ENCODE measurements around the gene BFSP2.

BFSP2 gene

DNA sequence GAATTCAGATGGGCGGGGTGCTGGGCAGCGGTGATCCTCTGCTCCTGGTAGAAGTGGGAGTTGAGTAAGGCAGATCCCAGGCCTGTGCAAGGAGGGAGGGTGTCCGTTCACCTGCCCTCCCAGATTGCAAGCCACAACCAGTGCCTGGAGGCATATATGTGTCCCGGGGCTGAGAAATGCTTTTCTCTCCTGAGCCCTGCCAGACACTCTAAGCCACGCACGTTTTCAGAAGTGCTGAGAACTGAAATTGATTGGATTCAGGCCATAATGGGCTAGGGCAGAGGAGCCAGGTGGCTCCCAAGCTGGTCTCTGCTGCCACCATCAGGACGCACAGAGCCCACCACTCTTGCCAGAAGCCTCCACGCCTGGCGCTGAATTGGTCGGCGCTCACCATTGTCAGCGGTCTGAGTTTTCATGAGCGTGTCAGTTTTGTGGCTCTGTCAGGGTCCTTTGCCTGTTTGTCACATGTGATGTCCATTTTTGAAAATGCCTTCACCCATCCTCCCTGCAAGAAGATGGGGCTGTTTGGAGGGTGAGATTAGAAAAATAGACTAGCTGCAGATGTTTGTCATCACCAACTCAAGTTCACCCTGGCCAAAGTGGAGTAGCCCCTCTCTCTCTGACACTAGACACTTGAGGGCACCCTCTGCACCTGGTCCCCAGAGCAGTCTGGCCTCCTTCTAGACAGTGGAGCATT lies 15.4 kb upstream of the BFSP2 start:
- peak in 1 of 2 donors; percentile 44 for DNase-seq

DNA sequence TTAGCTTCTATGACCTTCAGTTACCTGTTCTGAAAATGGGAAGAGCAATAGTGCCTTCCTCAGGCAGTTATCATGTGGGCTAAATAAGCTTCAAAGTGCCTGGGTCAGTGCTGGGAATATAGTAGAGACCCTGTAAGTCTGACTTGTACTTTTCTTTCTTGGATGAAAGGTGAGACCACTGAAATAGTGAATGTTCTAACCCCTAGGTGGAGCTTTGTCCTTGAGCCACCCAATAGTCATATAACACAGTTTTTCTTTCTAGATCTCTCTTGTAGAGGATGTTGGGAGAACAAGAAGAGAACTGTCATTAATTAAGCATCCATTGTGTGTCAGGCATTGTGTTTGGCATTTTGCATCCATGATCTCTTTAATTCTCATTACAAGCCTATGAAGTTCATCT lies 13.0 kb upstream of the BFSP2 start:
- DNase-seq, result no peak

DNA sequence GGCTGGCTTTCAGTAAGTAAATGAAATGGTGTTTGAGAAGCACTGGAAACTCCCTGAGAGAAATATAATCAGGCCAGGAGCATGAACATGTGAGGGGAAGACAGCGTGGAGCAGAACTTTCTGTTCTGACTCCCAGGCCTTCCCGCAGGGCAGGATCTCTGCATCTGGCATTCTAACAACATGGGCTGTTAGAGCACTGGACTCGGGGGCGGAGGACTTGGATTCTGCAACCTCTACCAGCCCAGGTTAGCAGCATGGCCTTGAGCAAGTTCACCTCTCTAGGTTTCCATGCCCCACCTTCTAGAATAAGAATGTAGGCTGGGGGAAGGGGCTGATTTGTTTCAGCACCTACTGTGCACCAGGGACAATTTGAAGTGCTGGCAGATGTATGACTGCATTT lies 12.5 kb upstream of the BFSP2 start:
- no peak for DNase-seq

DNA sequence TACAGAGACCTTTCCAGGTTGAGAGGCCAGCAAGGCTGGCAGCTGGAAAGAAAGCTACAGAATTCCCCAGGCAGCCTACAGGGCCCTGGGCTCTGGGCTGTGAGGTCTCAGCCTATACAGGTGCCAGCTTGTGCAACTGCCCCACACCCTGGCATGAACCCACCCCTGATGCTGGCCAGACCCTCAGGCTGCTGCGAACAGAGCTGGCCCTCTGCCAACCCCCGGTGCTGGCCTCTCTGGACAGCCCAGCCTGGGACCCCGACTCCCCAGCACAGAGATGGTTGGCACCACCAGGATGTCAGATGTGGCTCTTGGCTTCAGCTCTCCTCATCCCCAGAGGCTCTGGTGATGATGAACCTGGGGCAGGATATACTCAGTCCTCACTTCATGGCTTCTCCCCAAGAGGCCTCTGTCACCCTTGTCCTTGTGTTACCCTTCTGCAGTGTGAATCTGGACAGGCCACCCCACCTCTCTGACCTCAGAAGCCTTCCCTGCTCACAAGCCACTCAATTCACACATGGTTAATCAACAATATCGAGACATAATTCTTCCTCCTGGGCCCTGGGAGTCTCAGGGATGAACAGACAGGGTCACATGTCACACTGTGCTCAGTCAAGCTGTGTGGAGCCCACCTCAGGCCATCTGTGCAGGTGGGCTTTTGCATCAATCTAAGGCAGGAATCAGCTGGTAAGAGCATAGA lies 11.0 kb upstream of the BFSP2 start:
- DNase-seq, result no peak

DNA sequence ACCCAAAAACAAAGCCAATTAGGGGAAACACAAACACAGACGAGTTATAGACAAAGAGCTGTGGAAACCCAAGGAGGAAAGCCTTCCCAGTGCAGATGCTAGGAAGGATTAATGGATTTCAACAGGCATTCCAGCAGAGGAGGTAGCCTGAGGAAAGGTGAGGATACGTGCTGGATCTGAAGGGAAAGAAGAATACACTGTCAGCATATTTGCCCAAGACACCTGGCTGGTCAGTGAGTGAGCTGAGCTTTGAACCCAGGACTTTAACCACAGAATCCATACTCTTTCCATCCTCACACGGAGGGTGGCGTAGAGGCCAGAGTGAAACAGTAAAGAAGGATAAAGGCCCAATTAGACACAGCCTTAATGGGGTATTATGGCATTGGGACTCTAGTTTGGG lies 9.1 kb upstream of the BFSP2 start:
- no peak for DNase-seq

DNA sequence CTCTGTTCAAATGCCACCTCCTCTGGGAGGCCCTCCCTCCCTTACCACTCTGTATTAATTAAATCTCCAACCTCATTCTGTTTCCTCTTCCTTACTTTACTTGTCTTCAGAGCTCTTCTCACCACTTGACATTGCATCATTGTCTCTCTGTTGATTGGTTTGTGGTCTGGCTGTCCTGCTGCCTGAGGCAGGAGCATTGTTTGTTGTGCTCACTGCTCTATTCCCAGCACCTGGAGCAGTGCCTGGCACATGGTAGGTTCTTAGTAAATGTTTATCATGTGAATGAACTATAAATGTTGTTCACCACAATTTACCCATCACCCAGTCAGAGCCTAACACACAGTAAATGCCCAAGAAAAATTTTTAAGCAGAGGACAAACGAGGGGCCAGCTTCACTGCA lies 6.7 kb upstream of the BFSP2 start:
- no peak for DNase-seq

DNA sequence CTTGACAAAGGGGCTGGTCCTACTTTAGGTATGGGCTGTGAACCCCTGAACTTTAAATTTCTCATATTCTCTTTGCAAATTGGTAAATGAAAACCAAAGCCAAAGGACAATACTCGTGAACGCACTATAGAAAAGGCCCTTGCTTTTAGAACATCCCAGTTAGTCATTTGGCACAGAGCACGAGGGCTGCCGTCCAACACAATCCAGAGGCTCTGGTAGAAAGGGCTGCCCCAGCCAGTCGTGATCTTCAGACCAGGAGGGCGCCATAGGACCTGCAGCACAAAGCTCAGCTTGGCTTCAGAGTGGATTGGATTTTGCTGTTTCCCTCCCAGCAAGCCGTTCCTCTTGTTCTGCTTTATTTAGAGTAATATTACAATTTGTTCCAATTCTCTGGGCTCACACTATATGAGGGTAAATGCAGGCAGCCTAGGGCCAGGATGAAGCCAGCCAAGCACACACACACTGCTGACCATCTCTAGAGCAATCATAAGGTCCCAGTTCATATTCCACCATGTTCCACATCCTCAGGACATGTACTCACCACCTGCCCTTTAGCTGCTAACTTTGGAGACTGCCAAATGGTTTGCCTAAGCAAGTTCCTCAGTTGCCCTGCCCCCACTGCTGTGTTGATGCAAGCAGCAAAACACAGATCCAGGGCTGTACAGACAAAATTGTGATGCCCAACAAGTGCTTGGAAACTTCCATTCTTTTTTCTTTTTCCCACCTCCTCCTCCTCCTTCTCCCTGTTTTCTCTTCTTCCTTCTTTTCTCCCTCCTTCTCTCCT lies 6.0 kb upstream of the BFSP2 start:
- no peak for DNase-seq

DNA sequence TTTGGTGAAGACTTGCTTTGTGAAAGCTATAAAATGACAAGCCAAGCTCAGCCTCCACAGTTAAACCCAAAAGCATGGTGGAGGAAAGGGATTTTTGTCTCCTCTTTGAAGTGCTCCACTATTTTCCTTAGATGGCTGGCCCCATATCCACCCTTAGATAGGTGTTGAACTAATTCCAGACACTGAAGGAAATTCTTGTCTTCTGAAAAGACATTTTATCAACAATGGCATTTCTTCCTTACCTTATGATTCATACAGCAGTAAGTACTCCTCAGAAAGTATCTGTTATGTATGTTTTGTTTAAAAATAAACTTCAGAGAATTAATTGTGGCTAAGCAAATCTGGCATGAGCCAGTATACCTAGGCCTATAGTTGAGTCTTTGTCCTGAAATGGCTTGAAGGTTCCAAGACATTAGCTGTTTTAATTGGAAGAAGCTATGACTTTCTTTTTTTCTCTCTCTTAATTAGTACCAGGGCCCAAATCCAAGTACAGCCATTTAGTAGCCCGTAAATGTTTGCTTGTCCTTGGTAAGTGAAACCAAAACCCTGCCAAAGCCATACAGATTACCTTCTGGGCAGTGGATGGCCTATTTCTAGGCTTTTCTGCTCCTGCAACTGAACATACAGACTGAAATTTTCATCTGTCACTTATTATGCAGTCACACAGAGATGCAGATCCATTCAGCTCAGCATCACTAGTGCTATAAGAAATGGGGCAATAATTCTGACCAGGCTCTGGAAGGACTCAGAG lies 5.1 kb upstream of the BFSP2 start:
- no peak for DNase-seq

DNA sequence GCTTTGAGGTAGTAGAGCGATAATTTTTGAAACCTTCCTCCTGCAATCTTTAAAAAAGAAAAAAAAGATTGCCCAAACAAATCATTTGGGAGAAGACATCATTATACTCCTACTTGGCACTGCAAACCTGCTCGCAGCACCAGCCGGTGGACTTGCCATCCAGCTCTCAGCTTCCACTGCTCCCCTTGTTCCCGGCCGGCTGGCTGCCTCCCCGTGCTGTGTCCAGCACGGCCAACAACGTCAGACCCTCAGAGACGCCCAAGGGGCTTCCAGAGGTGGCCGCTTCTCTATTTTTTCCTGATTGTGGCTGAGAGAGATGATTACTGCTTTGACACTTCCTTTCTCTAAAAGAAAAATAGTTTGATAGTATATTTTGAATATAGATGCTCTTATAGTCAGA lies 3.0 kb upstream of the BFSP2 start:
- no peak for DNase-seq

DNA sequence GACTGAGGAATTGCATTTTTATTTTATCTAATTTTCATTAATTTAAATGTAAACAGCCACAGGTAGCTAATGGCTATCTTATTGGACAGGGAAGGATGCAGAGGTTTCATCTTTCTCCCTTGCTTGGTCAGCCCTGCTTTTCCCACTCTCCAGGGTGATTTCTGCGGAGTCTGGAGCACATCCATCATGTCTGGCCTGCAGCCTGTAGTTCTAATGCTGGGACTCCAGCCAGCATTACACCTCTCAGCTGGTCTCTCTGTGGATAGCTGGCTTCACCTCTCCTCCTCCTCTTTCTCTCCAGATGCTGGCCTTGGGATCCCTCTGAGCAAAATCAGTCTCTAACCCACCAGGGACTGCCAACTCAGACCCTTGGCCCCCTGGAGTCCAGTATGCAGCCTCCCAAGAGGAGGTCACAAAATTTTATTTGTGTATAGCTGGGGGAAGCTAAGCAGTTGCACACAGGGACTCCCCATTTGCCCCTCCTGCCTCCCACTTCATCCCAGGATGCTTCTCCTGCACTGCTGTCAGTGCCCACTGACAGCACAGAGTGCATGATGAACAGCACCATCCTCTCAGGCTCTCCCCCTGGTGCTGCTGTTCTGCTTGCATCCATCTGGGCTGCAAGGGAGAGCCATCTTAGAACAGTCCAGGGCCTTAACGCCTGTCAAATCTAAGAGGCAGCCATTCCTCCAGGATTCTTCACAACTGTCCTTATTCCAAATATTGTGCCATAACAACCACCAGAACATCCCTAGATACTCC lies 1.7 kb downstream of the BFSP2 start:
- DNase-seq, result no peak

DNA sequence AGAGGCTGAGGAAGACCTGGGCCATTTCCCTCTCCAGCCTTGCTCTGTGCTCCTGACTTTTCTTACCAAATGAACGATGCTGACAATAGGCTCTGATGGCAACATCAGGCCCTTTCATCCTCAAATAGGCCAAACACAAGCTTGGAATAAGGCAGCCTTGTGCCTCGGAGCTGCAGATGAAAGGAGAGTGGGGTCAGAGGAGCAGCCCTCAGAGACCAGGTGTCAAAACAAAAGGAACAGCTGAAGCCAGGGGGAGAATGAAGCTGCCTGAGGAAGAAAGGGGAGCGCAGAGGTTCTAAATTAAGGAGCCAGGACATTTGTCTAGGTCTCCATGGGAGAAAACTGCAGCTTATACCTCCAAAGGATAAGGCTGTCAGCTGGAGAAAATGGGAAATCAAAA lies 5.1 kb downstream of the BFSP2 start:
- no peak for DNase-seq

DNA sequence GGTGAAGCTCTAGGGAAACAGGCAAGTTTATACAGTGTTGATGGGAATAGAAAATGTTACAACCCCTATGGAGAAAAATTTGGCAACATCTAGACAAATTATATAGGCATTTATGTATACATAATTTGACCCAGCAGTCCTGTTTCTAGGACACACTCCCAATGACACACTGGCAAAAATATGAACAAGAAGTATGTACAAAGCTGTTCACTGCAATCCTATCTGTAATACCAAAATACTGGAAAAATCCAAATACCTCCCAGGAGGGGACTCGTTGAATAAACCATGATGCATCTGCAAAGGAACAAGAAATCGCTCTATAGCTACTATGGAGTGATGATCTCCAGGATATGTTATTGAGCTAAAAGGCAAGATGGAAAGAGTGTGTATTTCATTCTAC lies 8.5 kb downstream of the BFSP2 start:
- no peak for DNase-seq

DNA sequence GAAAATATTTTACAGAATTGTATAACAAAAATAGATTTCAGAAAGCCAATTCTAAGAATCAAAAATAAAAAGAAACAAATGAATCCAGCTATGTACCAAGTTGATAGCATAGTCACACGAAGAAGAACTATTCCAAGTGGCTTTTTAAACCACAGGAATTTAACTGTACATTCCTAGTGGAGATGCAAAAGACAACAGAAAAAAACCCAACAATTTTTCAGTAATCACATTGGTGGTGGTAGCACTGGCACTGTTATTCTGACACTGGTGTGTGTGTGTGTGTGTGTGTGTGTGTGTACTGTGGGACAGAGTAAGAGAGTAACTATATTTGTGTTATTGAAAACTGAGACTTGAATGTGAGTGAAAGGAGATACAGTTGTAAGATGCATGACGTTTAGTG lies 9.1 kb downstream of the BFSP2 start:
- no peak for DNase-seq

DNA sequence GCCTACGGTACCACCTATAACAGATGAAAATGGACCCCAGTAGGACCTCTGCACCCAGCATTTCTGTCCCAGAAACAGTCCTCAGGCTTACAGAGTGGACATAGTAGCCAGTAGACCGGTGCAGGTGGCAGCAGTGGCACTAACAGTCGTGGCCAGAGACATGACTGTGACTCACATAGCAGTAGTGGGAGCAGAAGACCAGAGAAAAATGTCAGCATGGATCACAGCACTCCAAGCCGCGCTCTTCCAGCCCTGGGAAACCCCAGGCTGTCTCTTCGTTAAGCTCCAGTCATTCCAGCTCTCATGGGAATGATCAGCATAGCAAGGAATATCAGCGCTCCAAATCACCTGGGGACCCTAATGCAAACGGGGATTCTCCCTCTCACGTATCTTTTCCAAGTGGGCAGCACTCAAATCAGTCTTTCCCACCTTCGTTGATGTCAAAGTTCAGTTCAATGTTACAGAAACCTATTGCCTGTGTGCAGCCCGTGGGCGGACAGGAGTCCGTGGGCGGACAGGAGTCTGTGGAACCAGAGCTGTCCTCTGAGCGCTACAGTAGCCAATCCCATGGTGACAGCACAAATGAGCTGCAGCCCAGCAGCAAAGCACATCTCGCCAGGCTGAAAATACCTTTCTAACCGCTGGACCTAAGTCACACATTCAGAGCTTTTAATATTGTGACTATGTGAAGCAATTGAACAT lies 10.5 kb downstream of the BFSP2 start:
- no peak for DNase-seq

DNA sequence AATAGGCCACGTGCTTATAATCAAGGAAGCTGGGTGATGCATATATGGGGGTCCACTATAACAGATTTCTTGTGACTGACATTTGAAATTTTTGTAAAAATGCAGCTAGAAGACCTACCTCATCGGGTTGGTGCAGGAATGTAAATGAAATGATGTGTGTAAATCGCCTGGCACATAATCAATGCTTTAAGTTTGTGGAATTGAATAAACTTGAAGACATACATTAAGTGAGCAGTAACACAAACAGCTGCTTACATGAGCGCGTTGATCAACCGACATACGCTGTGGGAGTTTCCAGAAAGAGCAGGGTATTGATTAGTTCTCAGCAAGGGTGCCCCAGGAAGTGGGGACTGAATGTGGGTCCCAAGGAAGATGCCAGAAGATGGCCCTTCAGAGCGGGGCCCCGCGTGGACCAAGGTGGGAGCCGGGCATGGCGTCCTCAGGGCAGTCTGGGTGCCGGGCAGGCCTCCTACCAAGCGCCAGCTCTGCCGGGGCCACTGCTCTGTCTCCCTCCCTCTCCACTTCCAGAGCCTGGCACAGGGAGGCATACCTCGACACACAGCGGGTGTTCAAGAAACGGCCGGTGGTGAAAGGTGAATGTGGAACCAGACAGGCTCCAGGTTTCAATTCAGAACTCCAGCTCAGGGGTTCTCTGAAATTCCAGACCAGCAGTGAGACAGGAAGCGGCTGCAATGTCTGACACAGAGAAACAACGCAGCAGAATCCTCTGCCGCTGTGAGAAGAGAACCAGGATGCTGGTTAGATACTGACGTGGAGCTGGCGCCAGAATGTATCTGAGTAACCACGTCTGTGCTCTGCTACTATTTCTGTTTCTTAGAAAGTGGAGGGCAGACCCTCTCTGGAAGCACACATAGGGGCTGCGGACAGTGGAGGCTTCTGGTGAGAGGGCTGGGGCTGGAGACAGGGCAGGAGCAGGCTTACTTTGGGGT lies 12.6 kb downstream of the BFSP2 start:
- DNase-seq, result no peak

DNA sequence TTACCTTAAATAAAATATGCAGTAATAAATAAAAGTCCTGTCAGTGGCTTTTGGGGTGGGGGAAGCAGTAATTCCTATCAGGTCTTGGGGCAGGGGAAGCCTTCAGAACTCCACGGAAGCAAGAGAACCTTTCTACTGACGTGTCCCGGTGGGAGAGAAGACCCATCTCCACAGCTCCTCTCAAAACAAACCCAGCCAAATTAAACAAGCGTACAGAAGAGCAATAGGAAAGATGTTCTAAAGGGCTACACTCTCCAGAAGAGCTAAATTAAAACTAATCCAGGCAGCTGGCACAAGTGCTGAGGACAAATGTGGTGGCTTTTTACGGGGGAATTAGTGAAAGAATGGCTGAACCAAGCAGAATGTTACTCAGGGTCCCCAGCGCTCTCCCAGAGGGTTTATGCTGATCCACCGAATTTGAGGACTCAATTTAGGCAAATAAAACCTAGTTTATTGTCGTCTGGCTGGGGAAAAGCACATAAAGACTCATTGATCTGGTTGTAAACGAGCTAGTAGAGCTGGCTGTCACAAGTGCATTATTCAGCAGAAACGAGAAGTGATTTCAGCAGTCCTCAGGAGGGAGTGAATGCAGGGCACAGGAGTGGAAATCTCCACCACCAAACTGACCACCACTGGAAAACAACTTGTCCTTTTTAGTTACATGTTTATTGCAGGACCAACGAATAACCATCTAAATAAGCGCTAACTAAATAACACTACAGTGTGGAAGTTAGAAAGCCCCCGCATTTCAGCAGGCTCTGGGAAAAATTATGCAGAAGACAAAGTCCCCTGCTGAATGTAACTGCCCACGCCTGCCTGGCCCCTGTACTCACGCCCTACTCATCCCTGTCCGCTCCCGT lies 13.5 kb downstream of the BFSP2 start:
- no peak for DNase-seq

DNA sequence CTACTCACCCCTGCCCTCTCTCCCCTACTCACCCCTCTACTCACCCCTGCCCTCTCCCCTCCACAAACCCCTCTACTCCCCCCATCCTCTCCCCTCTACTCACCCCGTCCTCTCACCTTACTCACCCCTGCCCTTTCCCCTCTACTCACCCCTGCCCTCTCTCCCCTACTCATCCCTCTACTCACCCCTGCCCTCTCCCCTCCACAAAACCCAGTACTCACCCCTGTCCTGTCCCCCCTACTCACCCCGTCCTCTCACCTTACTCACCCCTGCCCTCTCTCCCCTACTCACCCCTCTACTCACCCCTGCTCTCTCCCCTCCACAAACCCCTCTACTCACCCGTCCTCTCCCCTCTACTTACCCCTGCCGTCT lies 14.2 kb downstream of the BFSP2 start:
- no peak for DNase-seq

DNA sequence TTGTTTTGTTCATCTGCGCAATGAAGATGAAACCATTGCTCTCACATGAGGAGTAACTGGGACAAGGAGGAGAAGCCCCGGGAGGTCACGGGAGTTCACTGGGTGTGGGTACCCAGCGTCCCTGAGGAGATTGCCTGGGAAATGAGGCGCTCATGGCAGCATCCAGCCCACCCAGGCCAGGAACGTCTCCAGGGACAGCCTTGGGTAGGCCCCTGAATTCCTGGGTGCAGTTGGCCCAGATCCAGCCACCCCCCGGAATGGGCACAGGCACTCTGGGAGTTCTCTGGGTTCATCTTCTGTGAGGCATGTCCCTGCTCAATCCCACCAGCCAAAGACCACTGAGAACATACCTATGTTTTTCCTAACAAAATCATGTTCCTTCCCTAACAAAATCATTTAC lies 18.5 kb downstream of the BFSP2 start:
- no peak for DNase-seq

DNA sequence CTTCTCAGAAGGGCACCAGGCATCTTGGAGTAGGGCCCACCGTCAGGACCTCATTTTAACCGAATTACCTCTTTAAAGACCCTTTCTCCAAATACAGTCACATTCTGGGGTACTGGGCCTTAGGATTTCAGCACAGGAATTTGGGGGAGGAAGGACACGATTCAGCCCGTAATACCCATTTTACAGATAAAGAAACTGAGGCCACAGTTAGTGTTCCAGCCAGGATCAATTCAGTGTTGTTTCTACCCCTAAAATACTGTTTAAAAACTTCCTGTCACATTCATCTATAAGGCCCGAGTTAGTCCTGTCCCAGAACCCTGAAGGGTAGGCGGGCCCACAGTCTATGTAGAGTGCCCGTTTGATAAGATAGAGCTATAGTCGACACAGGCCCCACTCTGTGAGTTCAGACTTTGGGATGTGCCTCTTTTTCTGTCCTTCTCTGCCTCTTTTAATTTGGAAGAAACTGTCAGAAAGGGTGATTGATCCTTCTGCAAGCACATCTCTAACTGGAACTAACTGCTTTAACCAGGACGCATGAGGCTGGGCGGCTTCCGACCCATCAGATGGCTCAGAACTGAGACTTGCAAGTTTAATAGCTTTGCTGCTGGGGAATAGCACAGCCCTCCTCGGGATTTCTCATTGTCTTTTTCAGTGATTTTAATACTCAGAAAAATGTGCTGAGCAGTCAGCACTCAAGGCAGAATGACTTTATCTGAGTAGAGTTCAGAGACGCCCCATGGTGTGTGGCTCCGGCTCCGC lies 19.5 kb downstream of the BFSP2 start:
- DNase-seq, result no peak
